HCT116 (cell line): ENCODE data around the gene GALNT18. TPM values are rescaled to one million over a fixed set of nuclear protein-coding genes. Genes with fewer than 3 reads are reported as not detected.

Experiments used
- ATAC-seq: fragments of 200-7000 bp; cut with Tn5 transposase; 2 replicates; pipeline ENCODE4 v1.9.1; 2020; ENCODE audit warnings: mild to moderate bottlenecking, moderate library complexity
- BruUV-seq: library from RNA; stranded (reverse); fragments of 400-500 nt; replicated peaks from 2 replicates; lab custom pipeline; 2021; lab: Mats Ljungman, UMichigan
- CTCF ChIA-PET: fragments of 300-600 bp; sonication (Branson Sonifier 250); formaldehyde crosslinking; loops from one replicate; lab custom pipeline; 2021; ENCODE audit warnings: antibody characterized with exemption; lab: Charles Lee
- POLR2A ChIA-PET: fragments of 300-600, 350-600 bp; sonication (Branson Sonifier 250); formaldehyde crosslinking; loops from one replicate; lab custom pipeline; 2021; ENCODE audit warnings: antibody characterized with exemption; lab: Charles Lee
- RAD21 ChIA-PET, 2 experiments: fragments of 300-600 bp; sonication (Branson Sonifier 250); formaldehyde crosslinking; loops; one replicate each; lab custom pipeline; 2023; ENCODE audit warnings: low total read pairs in 2 of 2; ENCODE audit not compliant: uncharacterized antibody in 2 of 2, unreplicated experiment in 2 of 2, low non-redundant PET in 1 of 2; lab: Charles Lee
- DNase-seq: peaks from one replicate; pipeline ENCODE4 v3.0.0-alpha.2; 2010; ENCODE audit warnings: low read depth, low spot score
- H2AFZ ChIP-seq: fragments of 200-600 bp; shearing (Covaris generic), sonication (generic); 2 replicates; pipeline ENCODE4 v1.6.1; 2017; ENCODE audit warnings: low read depth, mixed run types, mixed read lengths, antibody characterized with exemption, low read length; ENCODE audit not compliant: poor library complexity, severe bottlenecking
- H3K27ac ChIP-seq: 2 replicates; pipeline ENCODE4 v1.5.1; 2012; ENCODE audit warnings: low read depth, low read length
- H3K27me3 ChIP-seq: fragments of 200-600 bp; sonication (generic); 2 replicates; pipeline ENCODE4 v1.6.1; 2016; ENCODE audit warnings: mixed run types, low read length, mixed read lengths; ENCODE audit not compliant: insufficient read depth
- H3K36me3 ChIP-seq, 2 experiments: fragments of 200-500 bp in 1 of 2; fragments of 200-600 bp in 1 of 2; sonication (Bioruptor generic) in 1 of 2; sonication (generic) in 1 of 2; 2 replicates each; pipeline versions ENCODE4 v1.5.1 to v1.6.1; 2014 to 2016; ENCODE audit warnings: low read length in 2 of 2, inconsistent platforms in 1 of 2, mixed read lengths in 1 of 2, mixed run types in 1 of 2; ENCODE audit not compliant: insufficient read depth in 2 of 2, control insufficient read depth in 1 of 2
- H3K4me1 ChIP-seq, 2 experiments: fragments of 200-600 bp in 1 of 2; sonication (generic) in 1 of 2; 2 replicates each; pipeline versions ENCODE4 v1.5.1 to v1.6.1; 2012 to 2017; ENCODE audit warnings: low read length in 2 of 2, inconsistent platforms in 1 of 2, mild to moderate bottlenecking in 1 of 2, mixed read lengths in 1 of 2, mixed run types in 1 of 2, moderate library complexity in 1 of 2; ENCODE audit not compliant: insufficient read depth in 2 of 2, control insufficient read depth in 1 of 2
- H3K4me2 ChIP-seq: fragments of 200-600 bp; sonication (generic); 2 replicates; pipeline ENCODE4 v1.6.1; 2017; ENCODE audit warnings: mixed run types, low read length, mixed read lengths
- H3K4me3 ChIP-seq, 2 experiments: fragments of 200-600 bp in 1 of 2; sonication (generic) in 1 of 2; replicated peaks in 1 of 2; 2 replicates each; pipeline ENCODE4 v1.5.1; 2011 to 2016; ENCODE audit warnings: low read length in 2 of 2, control low read depth in 1 of 2, low read depth in 1 of 2, mild to moderate bottlenecking in 1 of 2, mixed read lengths in 1 of 2, mixed run types in 1 of 2
- H3K79me2 ChIP-seq: fragments of 200-600 bp; sonication (generic); 2 replicates; pipeline ENCODE4 v1.6.1; 2017; ENCODE audit warnings: mild to moderate bottlenecking, mixed run types, low read length, moderate library complexity, mixed read lengths; ENCODE audit not compliant: insufficient read depth
- H3K9ac ChIP-seq: fragments of 200-600 bp; sonication (generic); 2 replicates; pipeline ENCODE4 v1.6.1; 2016; ENCODE audit warnings: low read length, mixed read lengths
- H3K9me2 ChIP-seq: fragments of 200-600 bp; sonication (generic), shearing (Covaris generic); 2 replicates; pipeline ENCODE4 v1.6.1; 2017; ENCODE audit warnings: mixed run types, mild to moderate bottlenecking, moderate library complexity; ENCODE audit not compliant: insufficient read depth
- H3K9me3 ChIP-seq, 2 experiments: fragments of 200-500 bp in 1 of 2; fragments of 200-600 bp in 1 of 2; sonication (Bioruptor generic) in 1 of 2; sonication (generic) in 1 of 2; 2 replicates each; pipeline ENCODE4 v1.6.1; 2014 to 2017; ENCODE audit warnings: low read length in 2 of 2, mixed read lengths in 2 of 2, inconsistent platforms in 1 of 2, low read depth in 1 of 2, mild to moderate bottlenecking in 1 of 2, mixed run types in 1 of 2, moderate library complexity in 1 of 2; ENCODE audit not compliant: control insufficient read depth in 1 of 2, insufficient read depth in 1 of 2
- H4K20me1 ChIP-seq: fragments of 200-600 bp; sonication (generic), shearing (Covaris generic); 2 replicates; pipeline ENCODE4 v1.6.1; 2017; ENCODE audit warnings: mixed run types, mild to moderate bottlenecking, moderate library complexity; ENCODE audit not compliant: insufficient read depth
- ATF3 ChIP-seq: IDR thresholded peaks from 2 replicates; pipeline ENCODE4 v1.6.1; 2012
- FOSL1 ChIP-seq: IDR thresholded peaks from 2 replicates; pipeline ENCODE4 v1.6.1; 2012; ENCODE audit warnings: low read depth
- JUND ChIP-seq: IDR thresholded peaks from 2 replicates; pipeline ENCODE4 v1.6.1; 2012
- POLR2A ChIP-seq: IDR thresholded peaks from 2 replicates; pipeline ENCODE4 v1.7.0; 2011; ENCODE audit warnings: borderline replicate concordance; ENCODE audit not compliant: insufficient read depth, insufficient read length; ENCODE audit errors: extremely low read depth
- RAD21 ChIP-seq: IDR thresholded peaks from 2 replicates; pipeline ENCODE4 v1.6.1; 2012; ENCODE audit warnings: low read depth, mild to moderate bottlenecking
- REST ChIP-seq: IDR thresholded peaks from 2 replicates; pipeline ENCODE4 v1.6.1; 2012; ENCODE audit warnings: low read depth
- YY1 ChIP-seq: IDR thresholded peaks from 2 replicates; pipeline ENCODE4 v1.6.1; 2011; ENCODE audit warnings: low read length, low read depth, moderate library complexity, mild to moderate bottlenecking; ENCODE audit not compliant: insufficient replicate concordance; ENCODE audit errors: extremely low read depth
- ZNF274 ChIP-seq: fragments of 200-500 bp; sonication (Bioruptor generic); IDR thresholded peaks from 2 replicates; pipeline ENCODE4 v1.6.1; 2014; ENCODE audit warnings: mild to moderate bottlenecking, low read depth, low read length, inconsistent platforms
- intact Hi-C: fragments of 100-400 bp; cut with micrococcal nuclease; formaldehyde crosslinking; loops from 2 replicates; pipeline ENCODE4 v1.10.0; 2022
- total RNA-seq: library from RNA; stranded (reverse); gene quantifications from one replicate; pipeline ENCODE4 v1.2.1, GENCODE V29; 2021; ENCODE audit not compliant: unreplicated experiment

GALNT18 gene
- total RNA-seq, 1 experiment from 2014 or later, result 19.9 TPM

- TF ChIP-seq POLR2A, result no peak
- no peak for TF ChIP-seq ZNF274
- TF ChIP-seq ATF3, result no peak
- TF ChIP-seq YY1, result no peak
- no peak for TF ChIP-seq JUND
- no peak for TF ChIP-seq RAD21
- TF ChIP-seq REST, result no peak
- TF ChIP-seq FOSL1, result no peak
- H3K27ac ChIP-seq, result no peak overlapping the region
- ATAC-seq (no peak), DNase-seq (no peak)
- no peaks in the 10 kb centered on the region for H3K9me3 ChIP-seq
- no peak overlapping the region for H3K9ac ChIP-seq
- no peaks in the 10 kb centered on the region for H3K9me2 ChIP-seq
- no peak overlapping the region for H3K4me3 ChIP-seq
- no peaks in the 10 kb centered on the region for H3K36me3 ChIP-seq
- no peaks in the 10 kb centered on the region for H3K4me1 ChIP-seq
- no TSS peak for BruUV-seq
- H3K27me3 ChIP-seq, result peaks cover 13% of the 10 kb centered on the region; the same call in 1 of the 2 replicates
- no peak overlapping the region for H2AFZ ChIP-seq
- ChIA-PET RAD21 (no interaction called here), POLR2A (no interaction called here), CTCF (no interaction called here)
- no peak overlapping the region for H3K4me2 ChIP-seq
- H3K79me2 ChIP-seq, result no peaks in the 10 kb centered on the region
- H4K20me1 ChIP-seq, result no peaks in the 10 kb centered on the region
- intact Hi-C loops, result no loop called here
Measured at GRCh38 chr11:11253497-11253896, 368.3 kb downstream of the GALNT18 start.
